Breast epithelium (tissue), 4 donors: ENCODE measurements around the gene PCA3. TPM values are rescaled to one million over a fixed set of nuclear protein-coding genes. Genes with fewer than 3 reads are reported as not detected.

Experiments
- DNase-seq, 2 donors: peaks; one replicate each; pipeline ENCODE4 v3.0.0-alpha.2; 2019; ENCODE audit warnings: low spot score in 2 of 2
- H3K27ac ChIP-seq, 2 donors: fragments of 200-600 bp; sonication (generic) in 1 of 2; one replicate each; pipeline ENCODE4 v1.5.1; 2016 to 2019; ENCODE audit warnings: mild to moderate bottlenecking in 1 of 2
- H3K27me3 ChIP-seq, 2 donors: fragments of 200-600 bp; sonication (generic) in 1 of 2; one replicate each; pipeline versions ENCODE4 v1.5.1 to v1.6.0; 2017 to 2019; ENCODE audit warnings: control low read depth in 1 of 2, mild to moderate bottlenecking in 1 of 2
- H3K36me3 ChIP-seq: fragments of 200-600 bp; one replicate; pipeline ENCODE4 v1.5.1; 2019
- H3K4me1 ChIP-seq, 2 donors: fragments of 200-600 bp; sonication (generic); one replicate each; pipeline ENCODE4 v1.5.1; 2016 to 2019; ENCODE audit warnings: control low read depth in 1 of 2
- H3K4me3 ChIP-seq, 3 donors: fragments of 200-600 bp; sonication (generic); 1 replicate in 2 of 3; 2 replicates in 1 of 3; pipeline ENCODE4 v1.5.1; 2016 to 2019; ENCODE audit warnings: mild to moderate bottlenecking in 3 of 3, moderate library complexity in 2 of 3
- H3K9me3 ChIP-seq, 2 donors: fragments of 200-600 bp; sonication (generic) in 1 of 2; one replicate each; pipeline ENCODE4 v1.5.1; 2016 to 2019; ENCODE audit warnings: control low read depth in 1 of 2
- POLR2A ChIP-seq: fragments of 450-650 bp; IDR thresholded peaks from one replicate; pipeline ENCODE4 v1.6.1; 2016; ENCODE audit warnings: antibody characterized with exemption, mild to moderate bottlenecking, moderate library complexity
- POLR2AphosphoS5 ChIP-seq, 3 donors: sonication (generic); formaldehyde crosslinking; IDR thresholded peaks; one replicate each; pipeline ENCODE4 v1.6.1; 2017; ENCODE audit warnings: antibody characterized with exemption in 3 of 3
- intact Hi-C: fragments of 100-400 bp; cut with DNase I; formaldehyde crosslinking; loops from one replicate; pipeline ENCODE4 v1.15.1; 2023; ENCODE audit warnings: low total_unique reads
- total RNA-seq, 3 donors: library from RNA; depleted of rRNA; stranded (reverse); fragments of >200 nt; gene quantifications; one replicate each; pipeline ENCODE4 v1.1.0, GENCODE V29; 2016
- TF ChIP-seq, protein P1 (sequence below), 3 donors: fragments of 450-650 bp; IDR thresholded peaks; one replicate each; pipeline ENCODE4 v1.5.1; 2016 to 2017; ENCODE audit warnings: antibody characterized with exemption in 3 of 3, mild to moderate bottlenecking in 3 of 3, moderate library complexity in 3 of 3

The PCA3 gene
- total RNA-seq, 3 donors from 2014 or later, result 0.16 to 0.44 TPM; not detected in 1

DNA sequence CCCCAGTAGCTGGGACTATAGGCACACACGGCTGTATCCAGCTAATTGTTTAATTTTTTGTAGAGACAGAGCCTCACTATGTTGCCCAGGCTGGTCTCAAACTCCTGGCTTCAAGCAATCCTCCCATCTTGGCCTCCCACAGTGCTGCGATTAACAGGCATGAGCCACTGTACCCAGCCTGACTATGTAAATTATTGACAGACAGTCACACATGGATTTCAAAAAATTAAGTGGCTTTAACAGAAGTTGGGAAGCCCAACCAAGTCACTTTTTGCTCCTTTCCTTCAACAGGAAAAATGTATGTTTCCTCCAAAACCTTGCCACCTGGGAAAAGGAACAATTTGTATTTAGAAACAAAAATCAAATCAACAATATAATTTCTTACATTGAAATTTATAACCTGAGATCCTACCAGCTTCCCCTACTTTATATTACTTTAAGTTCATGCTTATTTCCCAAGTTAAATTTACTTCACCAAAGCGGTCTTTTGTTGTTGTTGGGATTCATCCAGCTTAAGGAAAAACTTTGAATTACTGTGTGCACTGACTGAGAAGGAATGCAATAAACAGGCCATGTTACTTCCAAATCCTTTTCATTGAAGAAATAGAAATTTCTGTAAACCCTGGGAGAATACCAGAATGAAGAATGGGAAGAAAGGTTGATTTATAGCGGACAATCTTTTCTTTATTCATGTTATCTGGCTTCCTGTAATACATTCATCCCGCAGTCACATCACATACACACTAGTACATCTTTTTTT lies 8.6 kb downstream of the PCA3 start:
- TF ChIP-seq, protein P1, sequence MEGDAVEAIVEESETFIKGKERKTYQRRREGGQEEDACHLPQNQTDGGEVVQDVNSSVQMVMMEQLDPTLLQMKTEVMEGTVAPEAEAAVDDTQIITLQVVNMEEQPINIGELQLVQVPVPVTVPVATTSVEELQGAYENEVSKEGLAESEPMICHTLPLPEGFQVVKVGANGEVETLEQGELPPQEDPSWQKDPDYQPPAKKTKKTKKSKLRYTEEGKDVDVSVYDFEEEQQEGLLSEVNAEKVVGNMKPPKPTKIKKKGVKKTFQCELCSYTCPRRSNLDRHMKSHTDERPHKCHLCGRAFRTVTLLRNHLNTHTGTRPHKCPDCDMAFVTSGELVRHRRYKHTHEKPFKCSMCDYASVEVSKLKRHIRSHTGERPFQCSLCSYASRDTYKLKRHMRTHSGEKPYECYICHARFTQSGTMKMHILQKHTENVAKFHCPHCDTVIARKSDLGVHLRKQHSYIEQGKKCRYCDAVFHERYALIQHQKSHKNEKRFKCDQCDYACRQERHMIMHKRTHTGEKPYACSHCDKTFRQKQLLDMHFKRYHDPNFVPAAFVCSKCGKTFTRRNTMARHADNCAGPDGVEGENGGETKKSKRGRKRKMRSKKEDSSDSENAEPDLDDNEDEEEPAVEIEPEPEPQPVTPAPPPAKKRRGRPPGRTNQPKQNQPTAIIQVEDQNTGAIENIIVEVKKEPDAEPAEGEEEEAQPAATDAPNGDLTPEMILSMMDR (IDR thresholded peaks at IDR 0.05), result no peak
- TF ChIP-seq POLR2A, result no peak
- TF ChIP-seq POLR2AphosphoS5 (IDR thresholded peaks at IDR 0.05), result no peak

GRCh38 chr9:76784881-76785280 lies 20.6 kb downstream of the PCA3 start:
- Histone ChIP-seq H3K36me3 (no peaks in the 10 kb centered on the region), H3K27me3 (no peaks in the 10 kb centered on the region), H3K27ac (no peak overlapping the region), H3K4me3 (no peak overlapping the region), H3K9me3 (no peaks in the 10 kb centered on the region), H3K4me1 (no peaks in the 10 kb centered on the region)
- TF ChIP-seq, protein P1 (IDR thresholded peaks at IDR 0.05), result no peak
- TF ChIP-seq POLR2A (no peak), POLR2AphosphoS5 (IDR thresholded peaks at IDR 0.05) (no peak)
- no peak for DNase-seq
- intact Hi-C loops, result no loop called here

More for the DNA sequence above, 8.6 kb downstream of the PCA3 start:
- Histone ChIP-seq H3K4me1 (no peaks in the 10 kb centered on the region), H3K9me3 (no peaks in the 10 kb centered on the region), H3K27me3 (no peaks in the 10 kb centered on the region), H3K27ac (no peak overlapping the region), H3K4me3 (no peak overlapping the region), H3K36me3 (no peaks in the 10 kb centered on the region)
- no peak for DNase-seq
- intact Hi-C loops, result no loop called here

DNA sequence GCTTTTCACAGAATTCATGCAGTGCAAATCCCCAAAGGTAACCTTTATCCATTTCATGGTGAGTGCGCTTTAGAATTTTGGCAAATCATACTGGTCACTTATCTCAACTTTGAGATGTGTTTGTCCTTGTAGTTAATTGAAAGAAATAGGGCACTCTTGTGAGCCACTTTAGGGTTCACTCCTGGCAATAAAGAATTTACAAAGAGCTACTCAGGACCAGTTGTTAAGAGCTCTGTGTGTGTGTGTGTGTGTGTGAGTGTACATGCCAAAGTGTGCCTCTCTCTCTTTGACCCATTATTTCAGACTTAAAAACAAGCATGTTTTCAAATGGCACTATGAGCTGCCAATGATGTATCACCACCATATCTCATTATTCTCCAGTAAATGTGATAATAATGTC lies 21.3 kb downstream of the PCA3 start:
- TF ChIP-seq POLR2A, result no peak
- TF ChIP-seq POLR2AphosphoS5 (IDR thresholded peaks at IDR 0.05), result no peak
- TF ChIP-seq, protein P1 (IDR thresholded peaks at IDR 0.05), result no peak
- no peak for DNase-seq
- Histone ChIP-seq H3K4me3 (no peak overlapping the region), H3K36me3 (no peaks in the 10 kb centered on the region), H3K27ac (no peak overlapping the region), H3K27me3 (no peaks in the 10 kb centered on the region), H3K4me1 (no peaks in the 10 kb centered on the region), H3K9me3 (no peaks in the 10 kb centered on the region)
- intact Hi-C loops, result no loop called here

GRCh38 chr9:76787677-76788076 lies 23.4 kb downstream of the PCA3 start:
- intact Hi-C loops, result no loop called here
- no peak for DNase-seq
- H3K4me1 ChIP-seq, result no peaks in the 10 kb centered on the region
- H3K27ac ChIP-seq, result no peak overlapping the region
- no peaks in the 10 kb centered on the region for H3K36me3 ChIP-seq
- H3K9me3 ChIP-seq, result no peaks in the 10 kb centered on the region
- H3K4me3 ChIP-seq, result no peak overlapping the region
- no peaks in the 10 kb centered on the region for H3K27me3 ChIP-seq
- TF ChIP-seq POLR2A (no peak), POLR2AphosphoS5 (IDR thresholded peaks at IDR 0.05) (no peak)
- TF ChIP-seq, protein P1 (IDR thresholded peaks at IDR 0.05), result no peak

DNA sequence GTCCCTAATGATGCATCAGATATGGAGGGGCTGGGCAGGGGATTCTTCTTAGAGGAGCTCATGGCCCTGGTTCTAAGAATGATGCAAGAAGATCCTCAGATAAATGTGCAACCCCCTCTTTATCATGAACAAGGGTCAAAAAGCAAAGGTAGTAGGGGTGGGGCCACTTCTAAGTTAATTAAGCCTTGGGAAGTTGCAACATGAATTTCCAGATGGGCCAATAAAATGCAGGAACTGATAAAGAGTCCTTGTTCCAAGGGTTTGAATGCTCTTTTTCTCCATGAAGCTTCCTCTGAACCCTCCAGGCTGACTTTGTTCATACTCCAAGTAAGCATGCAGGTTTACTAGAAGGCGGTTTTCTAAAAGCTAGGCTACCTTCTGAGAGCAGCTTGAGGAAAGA lies 25.6 kb downstream of the PCA3 start:
- no peaks in the 10 kb centered on the region for H3K4me1 ChIP-seq
- intact Hi-C loops, result no loop called here
- H3K9me3 ChIP-seq, result no peaks in the 10 kb centered on the region
- no peak overlapping the region for H3K4me3 ChIP-seq
- no peak overlapping the region for H3K27ac ChIP-seq
- H3K27me3 ChIP-seq, result no peaks in the 10 kb centered on the region
- DNase-seq, result no peak
- TF ChIP-seq, protein P1 (IDR thresholded peaks at IDR 0.05), result no peak
- no peak for TF ChIP-seq POLR2AphosphoS5 (IDR thresholded peaks at IDR 0.05)
- no peak for TF ChIP-seq POLR2A
- no peaks in the 10 kb centered on the region for H3K36me3 ChIP-seq
